ENCODE measurements around the gene NPPA.
"Not testable (repeated sequence)": the region's sequence is repeated elsewhere in the genome, so short reads cannot be mapped to it uniquely, and the experiment has no call there.

NPPA gene

GRCh38 chr1:11807133-11807532 lies 40.5 kb downstream of the NPPA start:
- no peak for DNase-seq (ENCODE audit: low read depth)

- no peak for DNase-seq (ENCODE audit: low read depth)
Measured at GRCh38 chr1:11806307-11806936, 41.2 kb downstream of the NPPA start.

- DNase-seq (ENCODE audit: low read depth), result peak; percentile 98
Measured at GRCh38 chr1:11805422-11806306, 41.9 kb downstream of the NPPA start, which contains the start of the genes CLCN6 and MTHFR. Gene CLCN6, plus strand, starts transcription at chr1:11806191. Its CDS starts 72 bp downstream, at chr1:11806263. Gene MTHFR, minus strand, starts transcription at chr1:11805964. Its CDS starts 2,848 bp downstream, at chr1:11803116.

GRCh38 chr1:11804666-11805421 lies 42.7 kb downstream of the NPPA start:
- no peak for DNase-seq (ENCODE audit: low read depth)

DNA sequence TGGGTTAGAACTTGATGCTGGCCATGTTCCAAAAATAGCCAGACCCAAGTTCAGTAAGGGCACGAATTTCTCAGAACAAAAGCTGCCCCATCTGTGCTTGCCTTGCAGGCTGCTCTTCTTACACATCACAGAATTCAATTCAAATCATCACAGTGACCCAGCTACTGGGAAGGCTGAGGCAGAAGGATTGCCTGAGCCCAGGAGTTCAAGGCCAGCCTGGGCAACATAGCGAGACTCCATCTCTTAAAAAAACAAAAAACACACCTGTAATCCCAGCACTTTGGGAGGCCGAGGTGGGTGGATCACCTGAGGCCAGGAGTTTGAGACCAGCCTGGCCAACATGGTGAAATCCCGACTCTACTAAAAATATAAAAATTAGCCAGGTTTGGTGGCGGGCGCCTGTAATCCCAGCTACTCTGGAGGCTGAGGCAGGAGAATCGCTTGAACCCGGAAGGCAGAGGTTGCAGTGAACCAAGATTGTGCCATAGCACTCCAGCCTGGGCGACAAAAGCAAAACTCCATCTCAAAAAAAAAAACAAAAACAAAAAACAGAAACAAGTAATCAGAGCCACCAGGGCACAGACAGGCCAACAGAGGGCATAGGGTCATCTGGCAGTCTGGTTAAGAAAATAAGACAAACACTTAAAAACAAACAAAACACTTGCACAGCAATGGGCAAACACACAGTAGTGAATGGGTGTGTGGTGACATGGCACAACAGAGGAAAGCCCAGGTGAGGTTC lies 43.5 kb downstream of the NPPA start:
- not testable (repeated sequence) for DNase-seq (ENCODE audit: low read depth)

DNA sequence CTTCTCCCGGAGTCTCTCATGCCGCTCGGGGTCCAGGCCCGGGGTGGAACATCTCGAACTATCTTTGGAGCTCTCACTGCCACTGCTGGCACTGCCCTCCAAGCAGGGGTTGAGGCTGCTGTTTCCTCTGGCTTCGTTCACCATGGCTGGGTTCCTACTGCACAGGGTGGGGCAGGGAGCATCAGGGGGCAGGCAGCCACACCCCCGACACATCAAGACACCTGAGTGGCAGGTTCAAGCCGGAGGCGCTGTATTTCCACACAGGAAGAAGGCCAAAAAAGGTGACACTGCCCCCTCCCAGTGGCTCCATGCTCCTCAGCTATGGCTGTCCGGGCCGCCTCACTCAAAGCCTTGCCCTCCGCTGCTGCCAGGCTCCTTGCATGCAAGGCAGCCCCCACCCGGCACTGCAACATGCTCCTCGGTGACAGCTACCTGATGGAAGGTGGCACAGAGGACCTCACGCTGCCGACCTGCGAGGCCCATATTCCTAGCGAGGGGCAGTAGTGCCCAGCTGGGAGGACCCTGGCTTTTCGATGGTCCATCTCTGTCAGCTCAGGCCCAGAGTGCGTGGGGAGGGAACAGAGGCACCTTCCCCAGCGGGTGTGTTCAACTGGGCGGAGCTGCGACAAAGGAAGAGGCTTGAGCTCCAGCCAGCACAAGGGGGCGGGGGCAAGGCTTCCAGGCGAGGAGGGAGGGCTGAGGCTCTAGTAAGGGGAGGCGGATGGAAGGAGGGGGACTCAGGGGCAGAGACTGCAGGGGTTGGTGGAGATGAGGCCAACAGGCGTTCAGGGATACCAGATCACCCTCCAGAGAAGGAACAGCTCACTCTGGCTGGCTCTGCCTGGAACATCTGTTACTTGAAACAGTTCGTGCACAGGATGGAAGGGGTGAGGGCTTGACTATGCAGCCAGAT lies 44.4 kb downstream of the NPPA start:
- DNase-seq (ENCODE audit: low read depth), result peak; percentile 45

DNA sequence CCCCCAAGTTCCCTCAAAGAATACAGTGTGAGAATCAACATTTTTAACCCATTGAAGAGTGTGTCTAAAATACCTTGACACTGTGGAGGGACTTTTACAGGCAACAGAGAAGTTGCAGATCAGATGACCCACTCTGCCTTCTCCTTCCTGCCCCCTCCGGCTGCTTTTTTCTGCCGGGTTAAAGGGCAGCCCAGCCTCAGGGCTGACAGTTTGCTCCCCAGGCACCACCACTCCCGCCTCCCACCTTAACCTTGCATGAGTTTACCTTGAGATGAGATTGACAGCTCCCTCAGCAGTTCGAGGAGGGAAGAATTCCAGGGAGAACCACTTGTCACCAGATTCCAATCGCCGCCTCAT lies 45.0 kb downstream of the NPPA start:
- no peak for DNase-seq (ENCODE audit: low read depth)

DNA sequence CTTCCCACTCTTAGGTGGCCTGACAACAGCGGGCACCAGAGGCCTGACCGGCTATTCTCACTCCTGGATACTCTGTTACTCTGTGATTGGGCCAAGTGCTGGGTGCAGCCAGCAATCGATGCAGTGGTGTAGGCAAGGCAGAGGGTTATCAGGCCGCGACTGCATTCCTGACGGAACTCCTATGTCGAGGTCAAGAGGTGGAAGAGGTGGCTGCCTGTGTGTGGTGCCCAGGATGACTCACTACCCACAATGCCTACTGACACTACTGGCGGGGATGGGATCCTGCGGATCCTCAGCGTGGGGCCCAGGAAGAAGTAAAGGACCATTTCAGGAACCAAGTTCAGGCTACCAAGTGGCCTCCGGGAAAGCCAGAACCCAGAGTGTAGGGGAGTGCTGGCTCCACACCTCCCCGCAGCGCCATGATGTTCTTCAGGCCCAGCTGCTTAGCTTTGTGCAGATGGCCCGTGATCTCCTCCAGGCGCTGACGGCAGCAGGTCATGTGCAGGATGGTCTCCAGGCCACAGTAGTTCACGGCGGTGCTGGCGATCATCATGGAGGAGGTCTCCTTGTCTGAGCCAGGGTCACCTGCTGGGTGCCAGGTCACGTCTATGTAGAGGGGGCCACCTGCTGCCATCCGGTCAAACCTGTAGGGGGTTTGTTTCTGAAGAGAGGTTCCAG lies 46.7 kb downstream of the NPPA start:
- no peak for DNase-seq (ENCODE audit: low read depth)

GRCh38 chr1:11800391-11800755 lies 47.2 kb downstream of the NPPA start:
- DNase-seq (ENCODE audit: low read depth), result no peak

DNA sequence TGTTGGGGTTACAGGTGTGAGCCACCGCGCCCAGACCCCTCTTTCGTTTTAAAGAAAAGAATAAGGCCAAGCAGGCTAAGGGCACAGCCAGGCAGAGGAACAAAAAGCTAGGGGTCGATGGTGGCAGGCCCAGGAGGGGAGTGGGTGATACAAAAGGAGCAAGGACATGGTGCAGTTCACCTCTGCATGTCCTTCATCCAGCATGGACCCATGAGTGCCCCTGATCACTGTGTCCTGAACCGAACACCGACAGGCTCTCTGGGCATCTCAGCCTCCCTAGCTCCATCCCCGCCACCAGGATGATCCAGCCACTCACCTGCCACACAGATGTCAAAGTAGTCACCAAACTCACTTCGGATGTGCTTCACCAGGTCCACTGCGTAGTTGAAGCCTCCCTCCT lies 47.7 kb downstream of the NPPA start:
- no peak for DNase-seq (ENCODE audit: low read depth)

- no peak for DNase-seq (ENCODE audit: low read depth)
Measured at GRCh38 chr1:11799099-11799498, 48.5 kb downstream of the NPPA start.

- no peak for DNase-seq (ENCODE audit: low read depth)
Measured at GRCh38 chr1:11797525-11798216, 49.9 kb downstream of the NPPA start.

GRCh38 chr1:11796036-11796828 lies 51.4 kb downstream of the NPPA start:
- no peak for DNase-seq (ENCODE audit: low read depth)
